ENCODE data around the gene C18orf63. TPM values are rescaled to one million over a fixed set of nuclear protein-coding genes. Genes with fewer than 3 reads are reported as not detected.
A peak's percentile ranks its signal among the peaks of the same experiment; 100 is the strongest.

The C18orf63 gene
- not detected in 2 replicates for total RNA-seq

GRCh38 chr18:74315464-74316256 lies at the start of gene C18orf63:
C18orf63 (plus strand) TSS chr18:74315839; CDS start chr18:74317866, 2,027 bp downstream.
- no peak for TF ChIP-seq CTCF (IDR thresholded peaks at IDR 0.05)
- Mint-ChIP-seq H3K9me3 (peaks cover 8% of the 10 kb centered on the region), H3K4me1 (no peaks in the 10 kb centered on the region), H3K27ac (no peak within 1 kb of the TSS), H3K27me3 (no peaks in the 10 kb centered on the region), H3K36me3 (ENCODE audit: low read depth) (no peaks in the 10 kb centered on the region), H3K4me3 (no peak within 1 kb of the TSS)
- ATAC-seq (ENCODE audit: low read depth) (no peak), DNase-seq (no peak)
- ChIA-PET CTCF (no interaction called here), POLR2A (no interaction called here)
- intact Hi-C loops (cut with micrococcal nuclease): no loop called here

- Mint-ChIP-seq H3K4me3 (no peak overlapping the region), H3K27ac (peak overlapping the region; percentile 22), H3K27me3 (no peaks in the 10 kb centered on the region), H3K4me1 (peaks cover 51% of the 10 kb centered on the region), H3K36me3 (ENCODE audit: low read depth) (peaks cover 30% of the 10 kb centered on the region), H3K9me3 (no peaks in the 10 kb centered on the region)
- DNase-seq: no peak
- intact Hi-C loops (cut with micrococcal nuclease): no loop called here
- TF ChIP-seq CTCF (IDR thresholded peaks at IDR 0.05): no peak
- ATAC-seq (ENCODE audit: low read depth): no peak
- CTCF ChIA-PET: no interaction called here
- POLR2A ChIA-PET: no interaction called here
Measured at GRCh38 chr18:74266161-74266560, 49.5 kb upstream of the C18orf63 start.

- peaks cover 54% of the 10 kb centered on the region for H3K4me1 Mint-ChIP-seq
- H3K9me3 Mint-ChIP-seq: no peaks in the 10 kb centered on the region
- ATAC-seq (ENCODE audit: low read depth) (no peak), DNase-seq (no peak)
- H3K27me3 Mint-ChIP-seq: no peaks in the 10 kb centered on the region
- no peak for TF ChIP-seq CTCF (IDR thresholded peaks at IDR 0.05)
- H3K36me3 Mint-ChIP-seq (ENCODE audit: low read depth): peaks cover 13% of the 10 kb centered on the region
- ChIA-PET CTCF (no interaction called here), POLR2A (no interaction called here)
- intact Hi-C loops (cut with micrococcal nuclease): no loop called here
- peak overlapping the region; percentile 21 for H3K27ac Mint-ChIP-seq
- no peak overlapping the region for H3K4me3 Mint-ChIP-seq
Measured at GRCh38 chr18:74268175-74268574, 47.5 kb upstream of the C18orf63 start.

- ATAC-seq (ENCODE audit: low read depth) (no peak), DNase-seq (no peak)
- H3K4me3 Mint-ChIP-seq: no peak overlapping the region
- H3K27ac Mint-ChIP-seq: no peak overlapping the region
- TF ChIP-seq CTCF (IDR thresholded peaks at IDR 0.05): no peak
- H3K4me1 Mint-ChIP-seq: peaks cover 49% of the 10 kb centered on the region
- CTCF ChIA-PET: no interaction called here
- no peaks in the 10 kb centered on the region for H3K27me3 Mint-ChIP-seq
- peaks cover 11% of the 10 kb centered on the region for H3K36me3 Mint-ChIP-seq (ENCODE audit: low read depth)
- H3K9me3 Mint-ChIP-seq: no peaks in the 10 kb centered on the region
- POLR2A ChIA-PET: no interaction called here
- intact Hi-C loops (cut with micrococcal nuclease): no loop called here
Measured at GRCh38 chr18:74268933-74269620, 46.6 kb upstream of the C18orf63 start.

GRCh38 chr18:74271635-74272034 lies 44.0 kb upstream of the C18orf63 start:
- no peak for ATAC-seq (ENCODE audit: low read depth)
- POLR2A ChIA-PET: no interaction called here

More at GRCh38 chr18:74271635-74272034, 44.0 kb upstream of the C18orf63 start:
- Mint-ChIP-seq H3K4me1 (peaks cover 42% of the 10 kb centered on the region), H3K9me3 (no peaks in the 10 kb centered on the region), H3K36me3 (ENCODE audit: low read depth) (peaks cover 18% of the 10 kb centered on the region), H3K4me3 (no peak overlapping the region), H3K27me3 (no peaks in the 10 kb centered on the region), H3K27ac (no peak overlapping the region)
- no peak for DNase-seq
- intact Hi-C loops (cut with micrococcal nuclease): no loop called here
- CTCF ChIA-PET: no interaction called here
- TF ChIP-seq CTCF (IDR thresholded peaks at IDR 0.05): no peak

All from activated B cell treated with CpG ODN at 0.5 μM for 24 hours (primary cell).